22Rv1 (cell line): ENCODE measurements around the gene PRKCE.

Experiments used
- CTCF ChIP-seq: fragments of 450-650 bp; IDR thresholded peaks from 2 replicates; pipeline ENCODE4 v1.5.1; 2017; ENCODE audit warnings: mild to moderate bottlenecking
- ZFX ChIP-seq: fragments of 450-650 bp; IDR thresholded peaks from 2 replicates; pipeline ENCODE4 v1.6.1; 2017; ENCODE audit warnings: antibody characterized with exemption, borderline replicate concordance

GRCh38 chr2:45722477-45722876, 71.0 kb downstream of the PRKCE start:
- TF ChIP-seq CTCF (no peak), ZFX (no peak)
